HG02588 (cell line): ENCODE data around the gene HES2.
"Not testable (repeated sequence)": the region's sequence is repeated elsewhere in the genome, so short reads cannot be mapped to it uniquely, and the experiment has no call there.

Source experiments
- ATAC-seq: cut with Tn5 transposase; IDR thresholded peaks from one replicate; pipeline ENCODE4 v1.9.1; 2021; ENCODE audit warnings: mild to moderate bottlenecking, moderate library complexity; ENCODE audit not compliant: unreplicated experiment

The HES2 gene

DNA sequence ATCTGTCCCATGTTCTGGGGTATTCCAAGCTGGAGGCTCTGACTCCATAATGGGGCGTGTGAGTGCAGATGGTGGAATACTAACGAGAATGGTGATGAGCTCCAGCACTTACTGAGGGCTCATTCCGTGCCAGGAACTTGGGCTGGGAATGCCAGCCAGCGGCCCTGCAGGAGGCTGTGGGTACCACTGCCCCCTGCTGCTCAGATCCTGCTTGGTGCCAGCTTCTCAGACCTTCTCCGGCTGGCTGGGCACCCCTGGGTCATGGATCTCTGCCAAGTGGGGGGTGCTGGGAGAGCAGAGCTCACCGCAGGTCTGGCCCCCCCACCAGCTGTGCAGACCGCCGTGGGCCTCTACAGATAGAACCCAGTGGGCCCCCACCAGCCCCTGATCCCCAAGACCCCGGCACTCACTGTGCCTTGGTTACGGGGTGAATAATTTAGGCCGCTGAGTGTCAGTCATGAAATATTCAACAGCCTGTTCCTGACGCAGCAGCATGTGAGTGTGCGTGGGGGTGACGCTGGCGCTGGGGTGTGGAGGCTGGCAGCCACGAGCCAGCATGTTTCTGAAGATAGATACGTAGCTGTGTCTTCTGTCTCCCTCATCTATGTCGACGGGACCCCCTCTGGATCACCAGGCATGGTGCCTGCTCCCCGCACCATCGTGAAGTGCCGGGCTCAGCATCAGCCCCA is 17.4 kb upstream of the HES2 start:
- not testable (repeated sequence) for ATAC-seq

DNA sequence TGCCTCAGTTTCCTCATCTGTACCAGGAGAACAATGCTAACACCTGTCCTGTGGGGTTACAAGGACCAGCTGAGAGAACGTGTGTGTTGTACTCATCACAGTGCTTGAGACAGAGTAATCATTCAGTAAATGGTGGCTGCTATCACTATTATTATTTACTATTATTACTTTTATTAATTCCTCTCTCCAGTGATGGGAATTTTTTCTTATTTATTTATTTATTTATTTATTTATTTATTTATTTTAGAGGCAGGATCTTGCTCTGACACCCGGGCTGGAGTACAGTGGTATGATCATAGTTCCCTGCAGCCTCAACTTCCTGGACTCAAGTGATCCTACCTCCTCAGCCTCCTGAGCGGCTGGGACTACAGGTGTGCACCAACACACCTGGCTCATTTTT is 16.6 kb upstream of the HES2 start:
- not testable (repeated sequence) for ATAC-seq

DNA sequence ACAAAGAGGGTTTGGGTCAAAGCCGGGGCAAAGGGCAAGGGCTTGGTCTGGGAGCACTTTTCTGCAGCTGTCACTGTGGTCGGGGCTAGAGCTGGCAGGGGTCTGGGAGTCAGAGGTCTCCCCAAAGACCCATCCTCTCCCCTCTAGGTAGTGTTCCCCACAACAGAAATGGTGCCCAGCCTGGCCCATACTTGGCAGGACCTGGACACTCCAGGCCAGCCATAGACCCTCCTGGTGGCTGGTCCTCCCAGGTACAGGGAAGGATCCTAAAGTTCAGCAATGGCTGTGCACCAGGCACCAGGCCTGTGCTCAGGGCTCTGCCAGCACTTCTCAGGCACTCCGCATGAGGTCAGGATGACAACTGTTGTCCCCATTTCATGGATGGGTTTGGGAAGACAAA is 15.8 kb upstream of the HES2 start:
- no peak for ATAC-seq

DNA sequence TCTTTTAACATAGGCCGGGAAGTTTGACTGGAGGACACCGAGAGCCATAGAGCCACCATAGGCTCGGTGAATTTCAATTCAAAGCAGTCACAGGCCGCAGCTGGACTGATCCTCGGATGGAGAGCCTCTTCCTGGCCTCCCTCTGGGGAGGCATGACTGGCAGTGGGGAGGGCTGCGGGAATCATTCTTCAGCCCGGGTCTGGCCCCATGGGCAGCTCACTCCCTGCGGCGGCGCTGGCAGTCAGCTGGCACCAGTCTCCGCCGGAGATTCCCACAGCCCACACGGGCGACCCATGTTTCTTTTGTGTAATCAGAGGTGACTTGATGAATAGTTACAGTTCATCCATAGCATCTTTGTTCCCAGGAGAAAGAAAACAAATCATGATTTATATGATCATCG is 15.4 kb upstream of the HES2 start:
- ATAC-seq, result no peak

DNA sequence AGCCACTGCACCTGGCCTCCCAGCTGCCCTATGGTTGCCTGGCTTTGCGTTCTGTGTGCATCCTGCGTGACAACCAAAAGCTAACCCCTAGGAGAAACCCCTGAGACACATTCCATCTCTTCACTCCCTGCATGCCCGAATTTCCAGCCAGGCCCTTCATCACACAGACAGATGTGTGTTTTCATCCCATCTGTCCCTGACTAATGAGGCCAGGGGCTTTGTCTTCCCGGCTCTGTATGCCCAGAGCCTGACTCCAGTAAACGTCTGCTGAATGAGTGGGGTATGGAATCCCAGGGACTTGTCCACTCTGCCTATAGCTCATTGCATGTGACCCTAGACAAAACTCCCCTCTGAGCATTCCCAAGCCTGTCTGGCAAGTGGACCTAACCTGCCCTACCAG is 14.5 kb upstream of the HES2 start:
- ATAC-seq, result no peak

DNA sequence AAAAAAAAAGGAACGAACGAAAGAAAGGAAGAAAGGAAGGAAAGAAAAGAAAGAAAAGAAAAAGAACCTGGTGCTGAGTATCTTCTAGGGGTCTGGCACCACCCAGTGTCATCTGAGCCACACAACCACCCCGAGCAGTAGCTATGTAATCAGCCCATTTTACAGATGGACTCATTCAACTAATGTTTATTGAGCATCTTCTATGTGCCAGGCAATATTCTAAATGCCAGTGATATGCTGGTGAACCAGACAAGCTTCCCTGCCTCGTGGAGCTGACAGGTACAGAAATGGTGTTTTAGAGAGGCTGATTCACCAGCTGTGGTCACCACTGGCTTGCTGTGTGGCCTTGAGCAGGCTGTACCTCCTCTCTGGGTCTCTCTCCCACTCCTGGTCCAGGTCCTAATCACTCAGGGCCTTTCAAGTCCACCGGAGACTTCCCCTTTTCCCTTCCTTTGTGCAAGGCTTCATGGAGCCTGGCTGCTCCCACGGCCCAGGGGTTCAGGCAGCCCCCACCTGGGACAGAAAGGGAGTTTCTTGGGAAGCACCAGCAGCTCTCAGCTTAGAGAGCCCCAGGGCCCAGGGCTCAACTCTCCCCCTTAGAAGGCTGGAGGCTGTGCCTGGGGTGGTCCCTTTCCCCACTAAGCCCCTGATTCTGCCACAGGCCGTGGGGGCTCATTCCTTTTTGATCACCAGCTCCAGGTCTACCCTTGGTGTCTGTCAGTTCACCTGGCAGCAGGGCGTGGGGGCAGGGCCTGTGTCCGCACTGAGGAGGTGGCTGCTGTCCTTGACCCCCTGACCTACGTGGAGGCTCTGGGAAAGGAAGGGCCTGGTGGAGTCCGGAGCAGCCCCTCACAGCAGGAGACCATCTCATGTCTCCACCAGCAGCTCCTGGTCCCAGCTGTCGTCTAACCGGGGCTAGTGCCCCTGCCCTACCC is 12.2 kb upstream of the HES2 start:
- ATAC-seq, result not testable (repeated sequence)

DNA sequence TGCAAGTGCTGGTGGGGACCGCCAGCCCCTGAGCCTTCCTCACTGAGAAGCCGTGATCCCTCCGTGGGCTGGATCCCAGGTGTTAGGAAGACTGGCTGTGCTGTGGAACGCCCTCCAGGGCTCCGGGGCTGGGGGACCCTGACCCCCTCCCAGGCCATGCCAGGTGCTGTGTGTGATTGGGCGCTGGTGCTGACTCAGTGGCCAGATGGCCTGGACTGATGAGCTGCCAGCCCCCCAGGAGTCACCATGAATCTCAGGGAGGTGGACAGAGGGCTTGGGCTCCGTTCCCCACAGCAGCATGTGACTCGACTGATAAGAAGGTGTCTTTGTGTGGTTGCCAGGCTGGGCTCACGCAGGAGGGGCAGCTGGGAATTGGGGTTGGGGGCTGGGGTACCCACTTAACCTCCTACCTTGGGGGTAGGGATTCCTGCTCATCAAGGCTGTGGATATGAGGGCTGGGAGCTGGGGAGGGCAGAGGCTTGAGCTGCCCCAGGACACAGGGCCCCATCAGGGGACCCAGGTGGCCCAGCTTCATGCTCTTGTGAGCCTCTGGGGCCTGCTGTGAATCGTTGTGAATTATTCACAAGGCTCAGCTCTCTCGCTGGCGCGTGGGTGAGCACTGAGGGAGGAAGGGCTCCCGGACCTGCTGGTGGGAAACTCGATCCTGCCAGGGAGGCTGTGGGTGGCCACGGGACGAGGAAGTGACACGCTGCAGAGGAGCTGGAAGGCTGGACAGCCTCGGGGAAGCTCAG is 10.1 kb upstream of the HES2 start:
- ATAC-seq, result not testable (repeated sequence)

DNA sequence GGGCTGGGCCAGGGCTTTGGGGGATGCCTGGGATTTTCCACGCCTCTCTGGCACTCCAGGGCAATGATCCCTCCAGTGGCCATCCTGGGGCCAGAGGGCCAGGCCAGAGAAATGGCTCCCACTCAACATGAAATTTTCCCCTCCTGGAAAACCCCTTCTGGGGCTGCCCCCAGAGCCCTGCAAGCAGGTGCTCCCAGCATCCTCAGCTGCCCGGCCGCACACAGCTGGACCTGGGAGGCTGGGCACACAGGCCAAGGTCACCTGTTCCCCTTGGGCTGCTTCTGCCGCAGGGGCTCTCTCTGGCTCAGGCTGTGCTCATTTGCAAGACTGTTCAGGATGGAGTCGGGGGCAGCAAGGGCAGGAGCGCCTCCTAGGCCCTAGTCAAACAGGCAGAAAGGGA is 8.7 kb upstream of the HES2 start:
- not testable (repeated sequence) for ATAC-seq

DNA sequence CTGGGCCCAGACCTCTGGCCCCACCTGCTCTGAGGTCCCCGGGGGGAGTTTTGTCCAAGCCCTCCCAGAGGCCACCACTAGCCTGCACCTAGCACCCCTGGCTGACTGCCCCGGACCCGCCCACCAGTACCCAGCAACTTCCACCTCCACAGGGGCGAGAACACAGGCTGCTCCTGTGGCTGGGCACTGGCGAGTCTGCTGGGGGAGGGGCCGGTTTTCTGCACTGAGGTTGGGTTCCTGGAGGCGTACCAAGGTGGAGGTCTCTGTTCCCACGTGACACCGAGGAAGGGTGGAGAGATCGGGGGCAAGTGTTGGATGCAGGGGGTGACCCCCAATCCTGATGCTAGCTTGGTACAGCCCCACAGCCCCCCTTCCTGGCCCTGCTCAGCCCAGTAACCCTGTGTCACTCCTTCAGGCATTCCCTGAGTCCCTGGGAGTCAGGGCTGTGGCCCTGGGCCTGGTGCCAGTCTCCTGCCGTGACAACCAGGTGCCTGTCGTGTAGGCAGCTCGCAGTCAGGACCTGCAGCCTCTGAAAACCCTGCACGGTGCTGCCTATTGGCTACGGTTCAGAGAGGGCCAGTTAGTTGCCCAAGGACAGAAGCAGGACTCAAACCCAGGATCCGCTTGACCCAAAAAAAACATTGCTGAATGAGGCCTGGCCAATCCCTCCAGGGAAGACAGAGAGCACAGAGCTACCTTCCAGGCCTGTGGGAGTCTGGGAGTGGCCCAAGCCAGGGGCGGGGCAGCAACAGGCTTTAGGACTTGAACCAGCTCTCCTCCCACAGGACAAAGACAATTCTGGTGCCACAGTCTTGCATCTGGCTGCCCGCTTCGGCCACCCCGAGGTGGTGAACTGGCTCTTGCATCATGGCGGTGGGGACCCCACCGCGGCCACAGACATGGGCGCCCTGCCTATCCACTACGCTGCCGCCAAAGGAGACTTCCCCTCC is 8.0 kb upstream of the HES2 start:
- ATAC-seq, result no peak

DNA sequence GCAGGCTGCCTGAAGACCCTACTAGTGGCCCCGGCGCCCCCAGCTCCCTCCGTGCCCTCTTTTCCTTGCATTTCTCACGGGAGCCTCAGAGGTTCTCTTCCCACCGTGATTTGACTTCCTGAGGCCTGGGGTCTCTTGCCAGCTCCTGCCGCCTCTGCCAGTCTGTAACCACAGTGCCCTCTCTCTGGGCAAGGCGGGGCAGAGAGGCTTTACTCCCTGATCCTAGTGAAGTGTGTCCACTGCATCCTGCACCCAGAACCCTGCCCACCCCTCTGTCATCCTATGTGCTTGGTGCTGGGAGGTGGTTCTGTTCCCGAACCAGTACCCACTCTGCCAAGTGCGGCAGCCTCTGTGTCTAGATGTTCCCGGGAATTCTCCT is 7.2 kb upstream of the HES2 start:
- ATAC-seq, result no peak

DNA sequence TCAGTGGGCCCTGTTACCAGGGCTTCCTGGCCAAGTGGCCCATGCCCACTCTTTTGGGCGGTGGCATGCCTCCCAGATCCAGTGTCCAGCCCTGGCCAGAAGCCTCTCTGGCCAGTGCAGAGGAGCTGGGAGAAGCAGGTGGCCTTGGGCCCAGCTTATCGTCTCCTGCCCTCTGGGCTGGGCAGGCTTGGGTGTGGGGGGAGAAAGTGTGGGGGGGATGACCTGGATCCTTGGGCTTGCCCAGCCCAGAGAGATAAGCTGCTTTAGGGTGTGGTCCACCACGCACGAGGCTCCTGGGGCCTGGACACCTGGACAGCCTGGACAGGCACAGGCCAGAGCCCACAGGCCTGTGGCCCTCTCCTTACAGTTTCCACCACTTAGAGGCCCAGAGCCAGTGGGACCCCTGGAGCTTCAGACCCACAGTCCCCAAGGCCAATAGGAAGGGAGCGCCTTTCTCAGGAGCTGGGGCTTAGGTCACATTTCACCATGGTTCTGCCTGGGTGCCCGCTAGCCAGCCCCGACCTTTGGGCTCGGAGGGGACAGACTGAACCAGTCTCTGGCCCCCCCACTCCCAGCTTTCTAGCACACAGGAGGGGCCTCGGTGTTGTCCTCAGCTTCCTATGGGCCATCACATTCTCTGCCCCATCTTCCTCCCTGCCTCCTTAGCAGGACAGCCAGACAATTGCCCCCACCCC is 6.7 kb upstream of the HES2 start:
- no peak for ATAC-seq

DNA sequence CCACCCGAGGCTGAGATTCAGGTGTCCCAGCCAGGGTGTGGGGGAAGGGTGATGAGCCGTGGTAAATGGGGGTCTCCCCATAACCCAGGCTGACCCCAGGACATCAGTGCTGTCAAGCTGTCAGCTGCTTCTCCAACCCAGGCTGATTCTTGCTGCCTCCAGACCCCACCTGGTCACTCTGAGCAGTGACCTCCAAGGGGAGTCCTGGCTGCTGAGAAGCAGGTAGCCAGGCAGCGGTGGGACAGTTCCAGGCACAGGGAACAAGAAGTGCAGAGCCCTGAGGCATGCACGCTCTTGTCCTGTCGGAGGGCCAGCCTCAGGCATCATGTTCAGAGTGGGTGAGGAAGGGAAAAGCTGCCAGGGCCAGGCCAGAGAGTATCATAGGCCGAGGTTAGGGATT is 5.9 kb upstream of the HES2 start:
- no peak for ATAC-seq

DNA sequence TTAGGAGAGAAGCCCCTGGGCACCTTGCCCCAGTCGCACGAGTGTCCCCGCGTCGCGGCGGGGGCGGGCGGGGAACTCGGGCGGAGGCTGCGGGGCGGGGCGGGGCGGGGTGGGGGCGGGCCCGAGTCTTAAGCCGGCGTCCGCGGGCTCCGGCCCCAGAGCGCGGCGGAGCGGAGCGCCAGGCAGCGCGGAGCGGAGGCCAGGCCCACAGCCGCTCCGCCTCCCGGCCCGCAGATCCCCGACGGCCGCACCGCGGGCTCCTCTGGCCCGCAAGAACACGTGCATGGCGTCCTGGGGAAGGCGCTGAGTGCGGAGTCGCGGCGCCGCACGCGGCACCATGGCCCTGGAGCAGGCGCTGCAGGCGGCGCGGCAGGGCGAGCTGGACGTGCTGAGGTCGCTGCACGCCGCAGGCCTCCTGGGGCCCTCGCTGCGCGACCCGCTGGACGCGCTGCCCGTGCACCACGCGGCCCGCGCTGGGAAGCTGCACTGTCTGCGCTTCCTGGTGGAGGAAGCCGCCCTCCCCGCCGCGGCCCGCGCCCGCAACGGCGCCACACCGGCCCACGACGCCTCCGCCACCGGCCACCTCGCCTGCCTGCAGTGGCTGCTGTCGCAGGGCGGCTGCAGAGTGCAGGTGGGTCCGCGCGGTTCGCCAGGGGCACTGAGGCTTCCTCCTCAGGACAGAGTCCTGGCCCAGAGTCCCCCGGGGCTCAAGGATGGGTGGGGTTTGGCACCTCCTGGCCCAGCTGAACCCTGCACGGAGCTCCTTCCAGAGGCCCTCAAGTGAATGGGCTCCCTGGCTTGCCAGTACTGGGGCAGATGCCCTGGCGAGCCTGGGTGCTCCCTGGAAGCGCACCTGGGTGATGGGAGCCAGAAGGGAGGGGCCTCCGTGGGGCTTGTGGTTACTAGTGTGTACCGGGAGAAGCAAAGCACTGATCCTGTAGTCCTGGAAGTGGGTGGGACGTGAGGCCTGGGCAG is 5.2 kb upstream of the HES2 start, which contains the start of gene ESPN:
Gene ESPN, plus strand, starts transcription at position 158 of the 975 bp plus-strand sequence. Its CDS starts 180 bp downstream, at position 338.
- no peak for ATAC-seq

DNA sequence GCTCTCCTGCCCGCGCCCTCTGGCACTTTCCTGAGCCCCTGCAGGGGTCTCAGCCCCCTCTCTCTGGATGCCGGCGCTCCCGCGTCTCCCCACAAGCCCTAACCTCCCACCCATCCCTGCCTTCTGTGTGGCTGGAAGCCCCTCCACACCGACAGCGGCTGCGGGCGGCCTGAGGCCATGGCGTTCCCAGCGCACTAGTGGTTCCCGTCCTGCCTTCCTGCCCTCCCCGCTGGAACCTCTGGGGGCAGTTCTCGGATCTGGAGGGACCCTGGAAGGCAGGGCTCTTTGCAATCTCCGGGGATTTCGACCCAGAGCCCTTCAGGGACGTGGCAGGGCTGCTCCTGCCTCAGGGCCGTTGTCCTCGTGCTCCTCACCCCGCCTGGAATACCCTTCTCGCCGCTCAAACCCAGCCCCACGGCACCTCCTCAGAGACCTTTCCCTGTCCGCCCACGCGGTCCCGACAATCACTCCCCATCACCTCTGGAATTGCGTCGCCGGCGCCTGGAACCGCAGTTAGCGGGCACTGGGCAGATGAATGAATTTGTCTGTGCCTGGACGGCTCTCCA is 4.4 kb upstream of the HES2 start:
- ATAC-seq, result no peak

DNA sequence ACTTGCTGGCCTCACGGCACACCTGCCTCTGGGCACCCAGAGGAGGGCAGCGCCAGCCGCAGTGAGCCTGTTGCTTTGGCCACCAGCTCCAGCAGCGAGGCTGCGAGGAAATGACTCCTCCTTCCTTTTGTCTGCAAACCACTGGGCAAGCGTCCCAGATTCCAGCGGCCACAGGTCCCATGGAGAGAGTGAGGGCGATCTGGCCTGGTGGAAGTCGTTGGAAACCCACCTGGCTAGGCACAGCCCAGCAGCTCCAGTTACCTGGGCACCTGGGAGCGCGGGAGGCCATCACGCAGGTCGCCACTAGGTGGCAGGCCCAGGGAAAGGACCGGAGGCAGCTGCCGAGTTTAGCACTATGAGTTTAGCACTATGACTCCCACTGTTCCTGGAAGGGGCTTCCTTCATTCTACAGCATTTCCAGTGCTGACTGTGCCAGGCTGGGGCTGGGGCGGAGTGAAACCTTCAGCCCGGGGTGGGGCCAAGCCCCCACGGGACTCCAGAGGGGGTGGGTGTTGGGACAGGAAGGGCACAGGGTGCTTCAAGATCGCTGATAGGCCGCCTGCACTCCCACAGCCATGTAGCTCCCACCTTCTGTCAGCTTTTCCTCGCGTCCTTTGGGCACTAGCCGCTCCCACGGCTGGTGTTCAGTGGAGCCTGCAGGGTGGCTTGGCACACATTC is 3.7 kb upstream of the HES2 start:
- no peak for ATAC-seq

DNA sequence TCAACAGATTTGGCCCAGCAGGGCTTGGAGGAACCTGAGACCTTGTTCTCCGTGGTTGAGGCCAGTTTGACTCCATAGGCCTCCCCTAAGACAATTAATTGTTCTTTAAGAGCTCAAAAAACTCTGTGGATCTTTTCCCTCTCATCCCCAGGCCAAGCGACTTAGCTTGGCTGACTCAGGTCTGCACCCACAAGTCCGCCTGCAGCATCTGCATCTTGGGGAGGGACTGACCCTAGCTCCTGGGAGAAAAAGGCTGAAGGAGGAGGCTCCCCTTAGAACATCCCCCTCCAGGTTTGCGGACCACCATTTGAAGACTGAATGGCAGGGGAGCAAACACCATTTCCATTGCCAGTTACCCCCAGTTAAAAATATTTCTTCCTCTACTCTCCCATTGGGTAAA is 1.5 kb upstream of the HES2 start:
- ATAC-seq, result no peak

DNA sequence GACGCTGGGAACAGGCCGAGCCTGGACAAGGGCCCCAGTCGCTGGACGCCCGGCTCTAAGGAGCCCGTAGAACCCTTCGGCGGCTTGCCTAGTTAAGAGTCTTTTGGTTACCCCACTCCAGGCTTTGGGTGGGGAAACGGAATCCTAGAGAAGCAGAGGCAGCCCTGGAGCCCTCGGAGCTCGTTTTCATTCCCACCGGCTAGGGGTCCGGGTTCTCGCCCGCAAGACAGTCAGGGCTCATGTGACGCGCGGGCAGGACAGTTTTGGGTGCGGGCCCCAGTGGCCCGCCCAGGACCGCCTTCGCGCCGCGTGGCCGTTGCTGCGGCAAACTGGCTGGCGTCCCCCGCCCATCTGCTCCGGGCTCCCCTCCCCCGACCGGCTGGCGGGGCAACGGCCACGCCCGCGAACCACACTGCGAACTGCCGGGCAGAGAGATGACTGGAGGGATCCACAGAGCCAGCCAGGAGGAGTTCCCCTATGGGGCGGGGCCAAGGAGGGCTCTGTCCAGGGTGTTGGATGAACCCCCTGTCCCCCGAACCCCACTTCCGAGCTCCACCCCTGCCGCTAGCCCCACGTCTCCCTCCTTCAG is 829 bp upstream of the HES2 start:
- ATAC-seq, result no peak
